NCI-H510A (cell line): Measurements from ENCODE around the gene ADAMTSL1.
A peak's percentile ranks its signal among the peaks of the same experiment; 100 is the strongest.

Experiments
- DNase-seq: peaks from one replicate; lab custom pipeline; 2025; lab: John Stamatoyannopoulos, UW

ADAMTSL1 gene

DNA sequence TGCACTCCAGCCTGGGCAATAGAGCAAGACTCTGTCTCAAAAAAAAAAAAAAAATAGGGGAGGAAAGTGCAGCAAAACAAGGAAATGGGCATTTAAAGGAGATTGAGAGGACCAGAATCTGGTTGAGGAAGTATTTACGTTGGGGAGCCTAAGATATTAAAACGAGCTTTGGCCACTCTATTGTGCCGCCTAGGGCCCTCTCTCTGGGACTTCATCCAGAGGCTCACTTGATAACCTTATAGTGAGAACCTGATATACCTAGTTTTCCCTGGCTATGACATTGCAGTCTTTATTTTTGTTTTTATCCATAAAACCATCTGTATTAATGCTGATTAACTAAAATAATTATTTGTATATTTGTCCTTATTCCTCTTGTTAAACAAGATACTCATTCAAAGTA is 345.5 kb downstream of the ADAMTSL1 start:
- DNase-seq: no peak

DNA sequence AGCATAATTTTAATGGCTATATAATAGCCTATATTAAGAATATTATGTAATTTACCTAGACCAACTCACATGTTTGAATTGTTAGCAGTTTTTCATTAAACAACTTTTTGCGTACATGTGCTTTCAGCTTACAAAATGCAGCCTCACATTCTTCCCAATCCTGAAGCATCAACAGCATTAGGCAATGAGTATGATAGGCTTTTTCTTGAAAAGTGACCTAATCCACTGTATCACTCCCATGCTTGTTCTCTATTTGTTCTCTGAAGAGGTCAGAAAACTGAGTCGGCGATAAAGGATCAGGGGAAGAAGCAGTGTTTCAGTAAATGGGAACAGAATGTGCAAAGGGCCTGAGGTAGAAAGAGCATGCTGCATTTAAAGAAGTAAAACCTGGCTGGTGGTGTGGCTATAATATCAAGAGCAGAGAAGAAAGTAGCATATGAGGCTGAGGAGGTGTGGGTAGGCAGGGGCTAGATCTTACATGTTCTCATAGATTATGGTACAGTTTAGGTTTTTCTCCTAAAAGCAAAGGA is 346.7 kb downstream of the ADAMTSL1 start:
- DNase-seq: no peak

DNA sequence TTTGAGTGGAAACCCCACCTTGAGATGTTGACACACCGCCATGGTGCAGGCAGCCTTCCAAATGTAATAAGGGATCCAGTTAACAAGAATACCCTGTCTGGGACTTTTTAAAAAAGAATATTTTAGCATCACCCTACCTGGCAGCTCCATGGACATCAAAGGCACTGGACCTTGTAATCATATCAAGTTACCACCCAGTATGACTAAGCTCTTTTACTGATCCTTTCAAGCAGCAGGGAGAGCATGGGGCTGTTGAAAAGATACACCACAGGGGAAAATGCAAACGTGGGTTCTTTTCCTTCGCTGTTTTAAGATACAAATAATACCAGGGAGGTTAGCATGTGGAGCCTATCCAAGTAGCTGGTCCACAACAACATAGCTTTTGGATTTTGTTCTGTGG is 347.8 kb downstream of the ADAMTSL1 start:
- no peak for DNase-seq

DNA sequence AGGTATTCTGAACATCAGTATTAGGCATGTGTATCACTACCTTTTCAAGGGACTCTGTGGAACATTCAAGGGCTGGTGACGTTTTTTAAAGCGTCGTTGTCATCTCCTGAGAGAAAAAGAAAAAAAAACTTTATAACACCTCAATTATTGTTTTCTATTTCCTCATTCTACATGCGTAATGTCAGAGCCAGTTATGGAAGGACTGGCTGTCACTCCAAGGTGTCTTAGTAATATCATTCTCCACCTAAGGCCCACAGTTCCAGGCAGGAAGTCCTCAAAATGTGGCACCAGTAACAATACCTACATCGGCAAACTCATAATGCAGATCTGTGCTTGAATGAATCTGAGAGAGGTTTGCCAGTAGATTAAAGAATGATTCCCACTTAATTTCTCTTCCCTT is 348.9 kb downstream of the ADAMTSL1 start:
- no peak for DNase-seq

DNA sequence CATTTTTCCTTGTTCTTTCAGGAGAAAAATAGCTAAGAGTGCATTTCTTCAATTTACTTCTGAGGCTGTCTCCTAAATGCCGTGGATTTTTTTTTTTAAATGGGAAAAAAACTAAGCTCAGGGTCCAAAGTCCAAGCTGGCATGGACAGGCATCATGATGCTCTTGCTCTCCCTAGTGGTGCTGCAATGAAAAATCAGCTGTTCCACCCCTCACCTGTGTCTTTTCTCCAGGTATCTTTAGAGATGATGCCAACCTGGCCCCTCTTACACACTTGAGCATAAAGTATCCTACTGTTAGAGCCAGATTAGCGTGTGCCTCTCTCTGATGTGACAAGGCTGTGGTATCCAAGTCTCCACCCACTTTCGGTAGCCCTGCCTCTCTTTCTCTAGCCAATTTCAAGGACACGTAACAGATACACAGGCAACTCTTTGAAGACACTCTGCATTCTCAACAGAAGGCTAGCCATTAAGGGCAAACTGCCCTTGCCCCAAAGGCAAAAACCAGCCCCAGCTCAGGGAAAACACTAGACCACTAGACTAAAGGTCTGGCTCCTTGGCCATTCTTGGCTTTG is 350.2 kb downstream of the ADAMTSL1 start:
- no peak for DNase-seq

DNA sequence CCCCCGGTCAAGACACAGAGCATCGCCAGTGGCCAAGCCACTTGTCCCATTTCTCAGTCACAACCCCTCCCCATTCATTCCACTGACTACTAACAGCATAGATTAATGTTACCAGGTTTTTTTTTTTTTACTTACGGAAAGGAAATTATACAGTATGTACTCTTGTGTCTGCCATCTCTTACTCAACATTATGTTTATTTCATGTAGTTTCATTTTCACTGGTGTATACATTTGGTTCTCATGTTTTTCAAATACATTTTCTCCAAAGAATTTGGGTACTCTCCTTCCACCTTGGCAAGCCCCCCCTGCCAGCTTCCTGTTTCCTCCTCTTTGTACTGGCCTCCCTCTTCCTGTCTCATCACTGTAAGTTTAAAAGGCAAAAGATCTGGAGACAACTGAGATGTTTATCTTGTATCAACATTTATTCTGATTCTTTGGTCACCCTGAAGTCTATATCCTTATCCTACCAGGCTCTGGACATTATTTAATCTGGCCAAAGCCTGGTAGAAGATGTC is 351.8 kb downstream of the ADAMTSL1 start:
- DNase-seq: no peak

DNA sequence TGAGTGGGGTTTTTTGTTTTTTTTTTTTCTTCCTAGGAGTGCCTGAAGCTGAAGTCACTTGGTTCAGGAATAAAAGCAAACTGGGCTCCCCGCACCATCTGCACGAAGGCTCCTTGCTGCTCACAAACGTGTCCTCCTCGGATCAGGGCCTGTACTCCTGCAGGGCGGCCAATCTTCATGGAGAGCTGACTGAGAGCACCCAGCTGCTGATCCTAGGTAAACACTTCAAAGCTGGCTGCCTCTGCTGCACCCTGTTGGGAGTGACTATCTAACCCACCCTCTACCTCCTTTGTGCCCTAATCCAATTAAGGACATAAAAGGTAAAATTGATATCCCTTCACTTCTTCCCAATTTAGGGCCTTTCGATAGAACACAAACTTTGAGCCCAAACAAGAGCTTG is 352.3 kb downstream of the ADAMTSL1 start:
- DNase-seq: peak; percentile 51

DNA sequence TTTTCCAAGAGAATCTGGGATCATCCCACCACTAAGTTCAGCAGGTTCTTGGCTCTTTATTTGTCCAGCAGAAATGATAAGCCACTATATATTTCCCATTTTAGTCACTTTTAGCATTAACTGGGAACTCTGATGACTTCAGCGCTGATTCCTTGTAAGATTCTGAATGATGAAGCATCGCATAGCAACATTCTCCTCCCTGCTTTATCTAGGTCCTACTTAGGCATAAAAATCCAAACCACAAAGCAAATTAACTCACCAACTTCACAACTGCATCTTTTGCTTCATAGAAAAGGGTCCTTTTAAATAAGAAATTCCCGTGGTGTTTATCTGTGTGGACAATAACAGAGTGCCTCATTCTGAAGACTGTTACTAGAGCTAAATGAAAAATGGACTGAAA is 355.1 kb downstream of the ADAMTSL1 start:
- DNase-seq: no peak

DNA sequence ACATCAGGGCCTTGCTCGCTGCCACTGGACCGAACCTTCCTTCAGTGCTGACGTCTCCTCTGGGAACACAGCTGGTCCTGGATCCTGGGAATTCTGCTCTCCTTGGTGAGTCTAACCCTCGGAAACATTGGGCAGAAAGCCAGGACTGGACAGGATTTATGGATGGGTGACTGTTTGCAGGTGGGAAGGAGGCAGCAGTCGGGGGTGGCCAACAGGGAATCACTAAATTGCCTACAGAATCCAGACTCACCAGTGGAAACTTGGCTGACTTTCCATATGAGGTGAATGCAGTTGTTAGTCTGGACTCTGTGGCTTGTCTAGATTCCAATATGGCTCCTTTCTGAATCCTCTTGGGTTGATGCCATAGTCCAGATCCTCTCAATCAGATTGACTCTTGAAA is 355.9 kb downstream of the ADAMTSL1 start:
- DNase-seq: no peak

DNA sequence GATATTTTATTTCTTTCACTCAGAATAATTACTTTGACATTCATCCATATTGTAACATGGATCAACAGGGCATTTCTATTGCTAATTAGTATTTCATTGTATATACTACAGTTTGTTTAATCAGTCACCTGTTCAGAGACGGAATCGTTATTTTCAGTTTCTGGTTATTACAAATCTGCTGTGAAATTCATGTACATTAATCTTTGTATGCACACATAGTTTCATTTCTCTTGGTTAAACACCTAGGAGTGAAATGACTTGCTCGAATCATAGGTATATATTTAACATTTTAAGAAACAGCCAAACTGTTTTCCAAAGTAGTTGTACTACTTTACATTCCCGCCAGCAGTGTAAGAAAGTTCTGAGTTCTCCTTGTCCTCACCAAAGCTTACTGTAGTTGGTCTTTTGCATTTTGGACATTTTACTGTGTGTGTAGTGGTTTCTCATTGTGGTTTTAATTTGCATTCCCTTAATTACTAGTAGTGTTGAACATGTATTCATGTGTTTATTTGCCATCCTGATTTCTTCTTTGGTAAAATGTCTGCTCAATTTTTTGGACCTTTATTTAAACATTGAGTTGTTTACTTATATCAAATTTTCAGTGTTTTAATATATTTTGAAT is 360.9 kb downstream of the ADAMTSL1 start:
- DNase-seq: no peak

DNA sequence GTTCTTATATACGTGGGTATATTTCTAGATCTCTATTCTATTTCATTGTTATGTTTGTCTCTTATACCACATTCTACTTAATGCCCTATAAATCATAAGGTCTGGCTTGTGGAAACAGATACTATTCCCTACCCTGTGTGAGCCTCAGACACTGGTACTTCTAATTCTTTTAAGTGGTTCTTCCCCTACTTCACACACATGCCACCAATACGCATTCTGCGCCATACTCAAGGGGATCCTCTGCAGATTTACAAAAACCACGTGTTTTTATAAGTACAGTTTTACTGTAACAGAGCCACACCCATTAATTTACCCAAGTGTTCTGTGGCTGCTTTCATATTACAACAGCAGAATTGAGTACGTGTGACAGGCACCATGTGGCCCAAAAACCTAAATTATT is 363.4 kb downstream of the ADAMTSL1 start:
- DNase-seq: no peak

DNA sequence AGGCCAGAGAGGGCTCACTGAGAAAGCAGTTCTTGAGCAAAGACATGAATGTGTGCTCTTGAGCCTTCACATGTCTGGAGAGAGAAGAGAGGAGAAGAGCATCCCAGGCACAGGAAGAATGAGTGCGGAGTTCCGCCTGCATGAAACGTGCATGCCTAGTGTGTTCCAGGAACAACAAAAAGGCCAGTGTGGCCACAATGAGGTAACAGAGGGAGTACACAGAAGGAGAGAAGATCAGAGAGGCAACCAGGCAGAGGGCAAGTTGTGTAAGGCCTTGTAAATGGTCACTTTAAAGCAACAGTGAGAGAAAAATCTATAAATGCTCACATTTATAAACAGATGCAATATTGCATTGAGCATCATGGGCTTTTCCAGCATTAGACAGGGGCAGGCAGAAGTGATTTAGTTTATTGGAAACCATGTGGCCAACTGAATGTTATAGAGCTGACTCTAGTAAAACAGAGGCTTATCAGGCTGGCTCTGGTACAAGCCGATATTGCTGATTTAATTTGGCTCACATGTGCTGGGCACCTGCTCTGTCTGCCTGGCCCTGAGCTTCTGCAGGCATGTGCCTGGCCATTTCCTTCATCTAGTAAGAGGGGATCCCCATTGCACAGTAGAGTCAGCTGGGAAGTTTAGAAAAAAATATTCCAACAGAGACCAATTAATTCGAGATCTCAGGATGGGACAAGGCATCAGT is 373.8 kb downstream of the ADAMTSL1 start:
- DNase-seq: no peak

DNA sequence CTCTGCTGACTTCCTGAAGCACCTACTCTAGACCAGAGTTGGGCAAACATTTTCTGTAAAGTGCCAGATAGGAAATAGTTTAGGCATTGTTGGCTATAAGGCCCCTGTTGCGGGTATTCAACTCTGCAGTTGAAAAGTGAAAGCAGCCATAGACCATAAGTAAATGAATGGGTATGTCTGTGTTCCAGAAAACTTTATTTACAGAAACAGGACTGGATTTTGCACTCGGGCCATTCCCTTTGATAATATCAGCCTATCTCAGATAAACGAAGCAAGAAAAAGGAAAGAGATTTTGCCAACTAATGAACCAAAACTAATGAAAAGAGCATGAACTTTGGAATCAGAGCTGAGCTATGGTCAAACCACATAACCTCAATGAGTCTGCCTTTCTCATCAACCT is 374.7 kb downstream of the ADAMTSL1 start:
- no peak for DNase-seq

DNA sequence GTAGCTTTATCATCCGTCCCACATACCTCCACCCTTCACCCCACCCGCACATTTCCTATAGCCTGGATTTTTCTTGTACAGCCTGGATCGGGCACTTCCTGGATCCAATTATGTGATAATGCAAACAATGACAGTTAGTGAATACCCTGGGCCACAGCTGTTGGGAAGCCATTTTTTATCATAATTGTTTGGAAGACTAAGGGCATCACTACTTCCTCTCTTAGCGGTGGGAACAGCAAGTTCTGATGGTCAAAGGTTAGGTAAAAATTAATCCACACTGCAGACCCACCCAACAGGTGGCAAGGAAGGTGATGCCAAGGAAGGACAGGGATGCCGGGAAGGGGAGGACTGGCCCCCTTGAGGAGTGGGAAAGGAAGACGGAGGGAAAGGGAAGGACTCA is 375.3 kb downstream of the ADAMTSL1 start:
- no peak for DNase-seq

DNA sequence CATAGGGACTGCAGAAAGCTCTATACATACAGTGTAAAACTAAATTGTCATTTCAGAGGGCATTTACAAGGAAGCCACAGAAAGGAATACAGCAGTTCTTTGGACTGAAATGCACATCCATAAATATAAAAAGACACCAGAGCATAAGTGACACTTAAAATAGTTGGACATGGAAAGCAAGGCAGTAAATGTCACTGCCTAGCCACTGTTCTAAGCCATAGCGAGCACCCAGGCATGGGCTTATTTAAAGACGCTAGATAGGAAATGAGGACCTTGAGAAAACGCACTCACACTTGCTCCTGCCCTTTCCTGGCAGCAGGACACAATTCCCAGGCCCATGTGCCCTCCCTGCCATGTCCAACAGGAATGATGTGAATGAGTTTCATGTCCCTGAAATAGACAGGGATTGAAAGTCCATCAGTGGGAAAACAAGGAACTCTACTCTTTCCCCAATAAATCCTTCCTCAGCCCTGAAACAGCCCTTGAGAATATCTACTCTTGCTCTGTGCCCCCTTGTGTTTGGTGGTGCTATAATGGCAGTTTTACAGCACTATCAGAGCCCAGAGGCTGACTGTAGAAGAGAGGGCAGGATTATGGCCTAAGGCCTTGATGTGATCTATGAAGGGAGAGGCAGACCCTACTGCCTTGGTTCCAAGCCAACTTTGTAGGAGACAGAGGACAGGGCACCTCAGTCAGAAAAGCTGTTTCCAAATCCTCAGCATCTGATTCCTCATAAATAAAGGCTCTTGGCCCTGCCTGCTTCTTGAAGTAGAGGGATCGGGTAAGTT is 376.1 kb downstream of the ADAMTSL1 start:
- no peak for DNase-seq

DNA sequence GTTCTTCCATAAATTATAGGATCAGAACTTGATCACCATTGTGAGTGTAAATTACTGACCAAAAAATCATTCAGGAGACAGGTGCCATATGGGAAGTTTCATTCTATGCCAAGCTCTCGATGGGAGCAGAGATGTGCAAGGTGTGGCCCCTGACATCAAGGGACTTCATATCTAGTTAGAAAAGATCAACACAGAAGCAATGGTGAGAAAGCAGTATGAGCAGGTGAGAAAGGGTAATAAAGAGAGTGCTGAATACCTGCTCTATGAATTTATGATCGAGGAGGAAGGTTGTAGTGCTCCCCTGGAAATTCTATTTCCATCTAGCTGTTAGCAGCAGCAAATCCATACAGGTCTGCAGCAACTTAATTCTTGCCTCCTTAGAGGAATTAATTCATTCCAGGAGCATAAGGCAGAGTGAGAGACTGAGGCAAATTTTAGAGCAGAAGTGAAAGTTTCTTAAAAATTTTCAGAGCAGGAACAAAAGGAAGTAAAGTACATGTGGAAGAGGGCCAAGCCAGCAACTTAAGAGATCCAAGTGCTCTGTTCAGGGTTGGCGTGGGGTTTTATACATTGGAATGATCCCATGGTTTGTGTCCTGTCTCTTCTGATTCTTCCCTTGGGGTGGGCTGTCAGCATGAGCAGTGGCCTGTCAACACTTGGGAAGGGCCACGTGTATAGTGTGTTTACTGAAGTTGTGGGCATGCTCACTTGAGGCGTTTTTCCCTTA is 377.3 kb downstream of the ADAMTSL1 start:
- DNase-seq: no peak

DNA sequence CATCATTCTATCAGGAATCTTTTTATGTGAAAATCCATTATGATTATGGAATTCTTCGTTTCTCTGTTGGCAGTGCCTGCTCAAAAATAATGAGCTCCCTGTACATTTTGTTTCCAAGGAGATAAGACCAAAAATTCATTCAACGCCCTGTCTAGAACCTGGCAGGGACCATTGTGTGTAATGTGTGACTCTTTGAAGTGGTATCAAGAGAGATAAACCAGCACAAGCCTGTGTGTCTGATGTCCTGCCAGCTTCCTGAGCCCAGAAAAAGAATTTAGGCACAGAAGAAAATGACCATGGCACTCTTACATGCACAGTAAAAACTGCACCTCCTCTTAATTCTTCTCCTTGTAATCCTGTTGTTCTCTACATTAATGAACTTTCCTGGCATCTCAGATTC is 381.7 kb downstream of the ADAMTSL1 start:
- no peak for DNase-seq

DNA sequence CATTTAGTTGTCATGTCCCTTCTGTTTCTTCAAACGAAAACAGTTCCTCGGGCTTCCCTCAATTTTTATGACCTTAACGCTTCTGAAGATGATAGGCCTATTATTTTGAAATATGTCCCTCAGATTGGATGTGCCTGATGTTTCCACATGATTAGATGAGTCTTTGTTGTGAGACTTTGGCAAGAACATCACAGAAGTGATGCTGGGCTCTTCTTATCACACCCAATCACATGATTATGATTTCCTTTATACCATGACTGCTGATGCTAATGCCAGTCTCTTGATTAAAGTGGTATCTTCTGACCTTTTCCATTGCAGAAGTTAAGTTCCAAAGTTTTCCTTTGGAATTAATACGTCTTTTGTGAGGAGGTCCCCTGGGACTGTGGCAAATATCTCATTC is 383.4 kb downstream of the ADAMTSL1 start:
- DNase-seq: no peak

DNA sequence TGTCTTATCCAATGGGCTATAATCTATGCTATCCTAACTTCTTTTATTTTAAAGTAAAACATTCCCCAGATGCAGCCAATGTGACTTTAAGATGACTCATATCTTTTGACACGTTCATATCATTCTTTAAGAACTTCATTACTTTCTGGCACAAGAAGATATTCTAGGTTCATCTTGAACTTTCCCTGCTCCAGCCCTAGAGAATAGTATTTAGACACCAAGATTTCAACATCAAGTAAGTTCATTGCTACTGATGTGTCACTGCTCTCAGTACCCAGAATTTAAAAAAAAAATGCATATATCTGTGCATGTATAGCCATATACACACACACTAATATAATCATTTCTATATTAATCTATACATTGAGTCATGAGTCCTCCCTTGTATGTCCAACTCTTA is 383.8 kb downstream of the ADAMTSL1 start:
- DNase-seq: no peak

DNA sequence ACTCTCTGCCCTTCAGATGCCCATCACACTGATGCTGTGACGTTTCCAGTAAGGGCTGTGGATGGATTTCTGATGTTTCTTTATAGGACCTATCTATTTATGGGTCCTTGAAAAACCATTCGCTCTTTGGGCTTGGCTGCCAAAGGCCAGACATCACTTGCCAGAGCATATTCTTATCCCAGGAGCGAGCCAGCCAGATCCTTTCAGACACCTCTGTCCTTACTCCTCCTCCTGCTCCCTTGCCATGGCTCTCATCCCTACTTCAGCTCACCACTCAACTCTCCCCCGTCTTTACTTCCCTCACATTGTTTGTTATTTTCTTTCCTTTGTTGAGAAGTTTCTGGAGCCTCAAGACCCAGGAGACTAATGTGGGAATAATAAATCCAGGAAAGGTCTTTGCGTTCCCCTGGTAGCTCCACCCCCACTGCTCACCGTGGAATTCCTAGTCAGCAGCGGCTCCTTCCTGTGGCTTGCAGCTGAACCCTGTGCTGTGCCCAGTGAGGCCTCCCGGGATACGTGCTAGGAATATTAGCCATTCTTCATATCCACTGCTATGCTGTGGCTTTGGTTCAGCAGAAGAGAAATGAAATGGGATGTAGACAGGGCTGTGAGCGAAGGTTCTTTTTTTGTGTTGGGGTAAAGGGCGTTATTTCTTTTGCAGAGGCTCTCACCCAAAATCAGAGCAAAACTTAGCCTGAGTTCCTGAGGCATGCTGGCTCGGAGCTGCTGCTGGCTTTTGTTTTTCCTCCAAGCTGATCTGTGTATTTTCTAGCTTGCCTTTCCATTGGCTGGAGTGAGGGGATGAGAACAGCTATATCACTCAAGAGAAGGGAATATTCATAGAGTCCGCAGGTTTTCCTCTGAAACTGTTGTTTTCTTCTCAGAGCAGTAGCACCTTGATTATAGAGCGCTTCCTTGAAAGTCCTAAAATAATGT is 387.9 kb downstream of the ADAMTSL1 start:
- no peak for DNase-seq

DNA sequence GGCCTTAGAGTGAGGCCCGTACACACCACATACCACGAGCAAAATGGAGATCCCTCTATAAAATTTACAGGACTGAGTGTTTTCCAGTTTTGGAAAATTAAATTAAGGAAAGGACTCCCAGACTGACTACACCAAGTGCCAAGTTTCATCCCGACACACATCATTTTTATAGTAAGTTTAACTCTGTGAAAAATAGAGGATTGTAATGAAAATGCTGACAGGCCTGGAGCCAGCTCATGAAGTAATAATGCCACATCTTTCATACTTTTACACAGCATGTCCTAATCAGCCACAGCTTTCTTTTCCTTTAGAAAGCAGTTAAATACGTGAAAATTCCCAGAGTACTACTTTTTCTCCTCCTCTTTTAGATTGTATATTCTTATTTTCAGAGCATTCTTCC is 389.8 kb downstream of the ADAMTSL1 start:
- no peak for DNase-seq
